GM23338 (cell line): ENCODE measurements around the gene PIAS4. TPM values are rescaled to one million over a fixed set of nuclear protein-coding genes. Genes with fewer than 3 reads are reported as not detected.

Source experiments
- ATAC-seq: fragments of 200-7000 bp; cut with Tn5 transposase; 3 replicates; pipeline ENCODE4 v1.9.1; 2020
- DNase-seq: peaks from one replicate; pipeline ENCODE4 v3.0.0-alpha.2; 2015; ENCODE audit warnings: low spot score
- H2AFZ ChIP-seq: fragments of 200-600 bp; sonication (generic); 2 replicates; pipeline ENCODE4 v1.8.0; 2016; ENCODE audit warnings: antibody characterized with exemption, mild to moderate bottlenecking, moderate library complexity
- H3F3A ChIP-seq: fragments of 200-600 bp; sonication (generic); replicated peaks from 2 replicates; pipeline ENCODE4 v1.8.0; 2017; ENCODE audit warnings: antibody characterized with exemption, mixed run types, low read depth
- H3K27ac ChIP-seq: fragments of 200-600 bp; sonication (generic); 2 replicates; pipeline ENCODE4 v1.6.1; 2016; ENCODE audit warnings: low read depth
- H3K27me3 ChIP-seq: fragments of 200-600 bp; sonication (generic); 2 replicates; pipeline ENCODE4 v1.8.0; 2016; ENCODE audit warnings: mild to moderate bottlenecking, mixed run types, moderate library complexity; ENCODE audit not compliant: insufficient read depth
- H3K36me3 ChIP-seq: fragments of 200-600 bp; sonication (generic); 2 replicates; pipeline ENCODE4 v1.8.0; 2016; ENCODE audit warnings: mild to moderate bottlenecking; ENCODE audit not compliant: insufficient read depth
- H3K4me1 ChIP-seq: fragments of 200-600 bp; sonication (generic); 2 replicates; pipeline ENCODE4 v1.8.0; 2016; ENCODE audit warnings: mild to moderate bottlenecking, moderate library complexity; ENCODE audit not compliant: insufficient read depth
- H3K4me2 ChIP-seq: fragments of 200-600 bp; sonication (generic); 2 replicates; pipeline ENCODE4 v1.7.1; 2017; ENCODE audit warnings: mixed run types
- H3K4me3 ChIP-seq: fragments of 200-600 bp; sonication (generic); 2 replicates; pipeline ENCODE4 v1.6.1; 2016; ENCODE audit warnings: mixed run types
- H3K79me2 ChIP-seq: fragments of 200-600 bp; sonication (generic); replicated peaks from 2 replicates; pipeline ENCODE4 v1.8.0; 2017; ENCODE audit warnings: mild to moderate bottlenecking; ENCODE audit not compliant: insufficient read depth
- H3K9me2 ChIP-seq: fragments of 200-600 bp; sonication (generic); 2 replicates; pipeline ENCODE4 v1.8.0; 2017; ENCODE audit not compliant: insufficient read depth
- H4K20me1 ChIP-seq: fragments of 200-600 bp; sonication (generic); replicated peaks from 2 replicates; pipeline ENCODE4 v1.8.0; 2017; ENCODE audit warnings: mild to moderate bottlenecking; ENCODE audit not compliant: insufficient read depth
- H3K27ac Mint-ChIP-seq: 2 replicates; pipeline ENCODE4 v1.8.0; 2020; ENCODE audit warnings: inconsistent platforms, mild to moderate bottlenecking, moderate library complexity, mixed read lengths
- H3K27me3 Mint-ChIP-seq: 3 replicates; pipeline ENCODE4 v1.8.0; 2022; ENCODE audit warnings: low read depth, mild to moderate bottlenecking, moderate library complexity, mixed read lengths, inconsistent platforms; ENCODE audit not compliant: insufficient read depth, poor library complexity
- H3K36me3 Mint-ChIP-seq: 3 replicates; pipeline ENCODE4 v1.8.0; 2021; ENCODE audit warnings: low read depth, mild to moderate bottlenecking, inconsistent platforms, moderate library complexity, mixed read lengths
- H3K4me1 Mint-ChIP-seq: 3 replicates; pipeline ENCODE4 v1.8.0; 2020; ENCODE audit warnings: mild to moderate bottlenecking, inconsistent platforms, mixed read lengths
- H3K4me3 Mint-ChIP-seq: 3 replicates; pipeline ENCODE4 v1.8.0; 2021; ENCODE audit warnings: moderate library complexity, mild to moderate bottlenecking, inconsistent platforms, mixed read lengths
- H3K9me3 Mint-ChIP-seq: 3 replicates; pipeline ENCODE4 v1.8.0; 2020; ENCODE audit warnings: moderate library complexity, mild to moderate bottlenecking, inconsistent platforms, mixed read lengths
- CREB1 ChIP-seq: fragments of 250-450 bp; sonication (Bioruptor Pico); IDR thresholded peaks from 2 replicates; pipeline ENCODE4 v1.5.0; 2020; ENCODE audit warnings: low read depth, mild to moderate bottlenecking, moderate library complexity
- EZH2 ChIP-seq: fragments of 200-600 bp; sonication (generic); IDR thresholded peaks from one replicate; pipeline ENCODE4 v1.8.0; 2017; ENCODE audit warnings: antibody characterized with exemption, mild to moderate bottlenecking, low read depth; ENCODE audit not compliant: unreplicated experiment
- EZH2phosphoT487 ChIP-seq: fragments of 200-600 bp; sonication (generic); IDR thresholded peaks from one replicate; pipeline ENCODE4 v1.8.1; 2018; ENCODE audit warnings: antibody characterized with exemption; ENCODE audit not compliant: unreplicated experiment
- NANOG ChIP-seq: IDR thresholded peaks from 2 replicates; pipeline ENCODE4 v1.6.1; 2016; ENCODE audit warnings: antibody characterized with exemption, borderline replicate concordance
- POLR2AphosphoS5 ChIP-seq: IDR thresholded peaks from 2 replicates; pipeline ENCODE4 v1.6.1; 2016; ENCODE audit warnings: antibody characterized with exemption, low read depth
- STAT1 ChIP-seq: IDR thresholded peaks from one replicate; pipeline ENCODE4 v1.6.1; 2016; ENCODE audit warnings: antibody characterized with exemption; ENCODE audit not compliant: unreplicated experiment
- ZNF114 ChIP-seq: fragments of 250-450 bp; sonication (Bioruptor Pico); IDR thresholded peaks from 2 replicates; pipeline ENCODE4 v1.5.0; 2020; ENCODE audit warnings: mild to moderate bottlenecking, moderate library complexity
- ZNF331 ChIP-seq: fragments of 250-450 bp; sonication (Bioruptor Pico); IDR thresholded peaks from 2 replicates; pipeline ENCODE4 v1.5.0; 2020; ENCODE audit warnings: low read depth, mild to moderate bottlenecking, moderate library complexity
- polyA plus RNA-seq: library from polyadenylated mRNA; unstranded; fragments of >200 nt; fragmentation: Nextera tagmentation; extraction: Ambion mirVana; gene quantifications from 2 replicates; pipeline ENCODE4 v1.2.1, GENCODE V29; 2016
- total RNA-seq: library from RNA; depleted of rRNA; stranded (reverse); fragments of >200 nt; shearing (Covaris generic); gene quantifications from 2 replicates; pipeline ENCODE4 v1.2.3, GENCODE V29; 2014
- TF ChIP-seq, protein P1 (sequence below): IDR thresholded peaks from 2 replicates; pipeline ENCODE4 v1.6.1; 2016; ENCODE audit warnings: antibody characterized with exemption
- TF ChIP-seq, protein P2 (sequence below): IDR thresholded peaks from one replicate; pipeline ENCODE4 v1.6.1; 2018; ENCODE audit warnings: antibody characterized with exemption; ENCODE audit not compliant: unreplicated experiment
- TF ChIP-seq, protein P3 (sequence below), 2 experiments: fragments of 200-600 bp in 1 of 2; sonication (generic) in 1 of 2; conservative IDR thresholded peaks; 2 replicates each; pipeline versions ENCODE4 v1.5.1 to v1.6.1; 2016 to 2017; ENCODE audit warnings: antibody characterized with exemption in 2 of 2, low read depth in 2 of 2, mild to moderate bottlenecking in 2 of 2, moderate library complexity in 1 of 2

Gene PIAS4
- total and polyA plus RNA-seq, 2 experiments from 2014 or later: 17.0 to 48.4 TPM

DNA sequence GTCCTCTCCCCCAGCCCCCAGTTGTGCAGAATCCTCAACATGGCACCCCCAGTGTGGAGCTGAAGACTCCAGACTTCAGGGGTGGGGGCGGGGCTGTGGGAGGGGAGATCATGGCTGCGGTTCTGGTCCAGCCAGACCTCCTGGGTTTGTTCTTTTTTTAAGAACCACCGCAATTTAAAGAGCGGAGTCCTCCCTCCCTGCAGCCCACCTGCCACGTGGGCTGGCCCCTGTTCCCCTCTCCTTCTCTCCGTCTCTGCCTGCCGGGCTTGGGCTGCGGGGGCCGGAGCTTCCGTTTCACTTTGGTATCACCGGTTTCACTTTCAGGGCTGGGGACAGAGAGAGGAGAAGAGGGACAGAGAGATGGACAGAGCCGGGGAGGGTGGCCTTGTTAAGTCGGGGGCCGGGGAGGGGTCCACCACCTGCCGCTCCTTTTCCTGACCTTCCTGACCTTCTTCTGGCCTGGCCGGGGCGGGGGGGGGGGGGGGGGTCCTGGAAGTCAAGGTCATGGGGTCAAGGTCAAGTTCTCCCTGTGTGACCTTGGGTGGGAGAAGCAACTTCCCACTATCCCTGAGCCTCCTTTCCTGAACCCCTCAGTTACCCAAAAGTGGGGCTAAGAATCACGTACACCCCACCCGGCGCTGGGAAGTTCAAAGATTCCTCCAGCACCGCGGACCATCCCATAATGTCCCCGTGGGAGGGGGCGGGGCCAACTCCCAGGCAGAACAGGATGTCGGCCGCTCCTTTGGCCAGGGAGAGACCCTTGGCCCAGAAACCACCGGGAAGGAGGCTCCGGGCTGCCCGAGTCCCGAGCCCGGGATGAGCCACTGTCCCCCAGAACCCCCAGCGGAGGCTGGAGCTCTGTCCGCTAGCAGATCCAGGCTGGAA, 70.5 kb downstream of the PIAS4 start (continued):
- TF ChIP-seq CREB1 (CRISPR knock-in tag): no peak
- no peak; the same call in 1 of the 2 replicates for TF ChIP-seq POLR2AphosphoS5
- TF ChIP-seq, protein P1, sequence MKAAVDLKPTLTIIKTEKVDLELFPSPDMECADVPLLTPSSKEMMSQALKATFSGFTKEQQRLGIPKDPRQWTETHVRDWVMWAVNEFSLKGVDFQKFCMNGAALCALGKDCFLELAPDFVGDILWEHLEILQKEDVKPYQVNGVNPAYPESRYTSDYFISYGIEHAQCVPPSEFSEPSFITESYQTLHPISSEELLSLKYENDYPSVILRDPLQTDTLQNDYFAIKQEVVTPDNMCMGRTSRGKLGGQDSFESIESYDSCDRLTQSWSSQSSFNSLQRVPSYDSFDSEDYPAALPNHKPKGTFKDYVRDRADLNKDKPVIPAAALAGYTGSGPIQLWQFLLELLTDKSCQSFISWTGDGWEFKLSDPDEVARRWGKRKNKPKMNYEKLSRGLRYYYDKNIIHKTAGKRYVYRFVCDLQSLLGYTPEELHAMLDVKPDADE: no peak
- TF ChIP-seq EZH2: no peak
- TF ChIP-seq, protein P2, sequence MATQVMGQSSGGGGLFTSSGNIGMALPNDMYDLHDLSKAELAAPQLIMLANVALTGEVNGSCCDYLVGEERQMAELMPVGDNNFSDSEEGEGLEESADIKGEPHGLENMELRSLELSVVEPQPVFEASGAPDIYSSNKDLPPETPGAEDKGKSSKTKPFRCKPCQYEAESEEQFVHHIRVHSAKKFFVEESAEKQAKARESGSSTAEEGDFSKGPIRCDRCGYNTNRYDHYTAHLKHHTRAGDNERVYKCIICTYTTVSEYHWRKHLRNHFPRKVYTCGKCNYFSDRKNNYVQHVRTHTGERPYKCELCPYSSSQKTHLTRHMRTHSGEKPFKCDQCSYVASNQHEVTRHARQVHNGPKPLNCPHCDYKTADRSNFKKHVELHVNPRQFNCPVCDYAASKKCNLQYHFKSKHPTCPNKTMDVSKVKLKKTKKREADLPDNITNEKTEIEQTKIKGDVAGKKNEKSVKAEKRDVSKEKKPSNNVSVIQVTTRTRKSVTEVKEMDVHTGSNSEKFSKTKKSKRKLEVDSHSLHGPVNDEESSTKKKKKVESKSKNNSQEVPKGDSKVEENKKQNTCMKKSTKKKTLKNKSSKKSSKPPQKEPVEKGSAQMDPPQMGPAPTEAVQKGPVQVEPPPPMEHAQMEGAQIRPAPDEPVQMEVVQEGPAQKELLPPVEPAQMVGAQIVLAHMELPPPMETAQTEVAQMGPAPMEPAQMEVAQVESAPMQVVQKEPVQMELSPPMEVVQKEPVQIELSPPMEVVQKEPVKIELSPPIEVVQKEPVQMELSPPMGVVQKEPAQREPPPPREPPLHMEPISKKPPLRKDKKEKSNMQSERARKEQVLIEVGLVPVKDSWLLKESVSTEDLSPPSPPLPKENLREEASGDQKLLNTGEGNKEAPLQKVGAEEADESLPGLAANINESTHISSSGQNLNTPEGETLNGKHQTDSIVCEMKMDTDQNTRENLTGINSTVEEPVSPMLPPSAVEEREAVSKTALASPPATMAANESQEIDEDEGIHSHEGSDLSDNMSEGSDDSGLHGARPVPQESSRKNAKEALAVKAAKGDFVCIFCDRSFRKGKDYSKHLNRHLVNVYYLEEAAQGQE: no peak
- TF ChIP-seq STAT1: no peak
- no peak for TF ChIP-seq NANOG
- no peak for TF ChIP-seq ZNF114 (CRISPR knock-in tag)

DNA sequence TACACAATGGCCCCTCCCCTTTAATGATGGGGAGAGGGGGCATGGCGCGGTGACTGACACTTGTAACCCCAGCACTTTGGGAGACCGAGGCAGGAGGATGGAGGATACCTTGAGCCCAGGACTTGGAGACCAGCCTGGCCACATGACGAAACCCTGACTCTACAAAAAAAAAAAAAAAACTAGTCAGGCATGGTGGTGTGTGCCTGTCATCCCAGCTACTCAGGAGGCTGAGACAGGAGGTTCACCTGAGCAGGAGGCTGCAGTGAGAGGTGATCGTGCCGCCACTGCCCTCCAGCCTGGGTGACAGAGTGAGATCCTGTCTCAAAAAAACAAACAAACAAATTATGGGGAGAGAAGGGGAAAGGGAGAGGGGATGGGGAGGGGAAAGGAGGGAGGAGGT, 72.9 kb downstream of the PIAS4 start:
- H3K4me3 ChIP-seq: no peak overlapping the region
- Mint-ChIP-seq H3K9me3 (no peaks in the 10 kb centered on the region), H3K27me3 (peaks cover 12% of the 10 kb centered on the region), H3K27ac (no peak overlapping the region), H3K36me3 (no peaks in the 10 kb centered on the region), H3K4me1 (peaks cover 13% of the 10 kb centered on the region), H3K4me3 (no peak overlapping the region)
- peaks cover 18% of the 10 kb centered on the region for H3K4me1 ChIP-seq
- no peak overlapping the region for H3K4me2 ChIP-seq
- H3K9me2 ChIP-seq: no peaks in the 10 kb centered on the region
- ATAC-seq (no peak), DNase-seq (no peak)
- H3K27ac ChIP-seq: no peak overlapping the region
- no peak overlapping the region for H2AFZ ChIP-seq
- H3F3A ChIP-seq: peaks cover 8% of the 10 kb centered on the region; the same call in 1 of the 2 replicates
- no peaks in the 10 kb centered on the region for H3K79me2 ChIP-seq
- no peaks in the 10 kb centered on the region for H4K20me1 ChIP-seq
- H3K27me3 ChIP-seq: no peaks in the 10 kb centered on the region
- H3K36me3 ChIP-seq: no peaks in the 10 kb centered on the region
- no peak for TF ChIP-seq EZH2phosphoT487
- TF ChIP-seq, protein P2: no peak
- TF ChIP-seq CREB1 (CRISPR knock-in tag): no peak
- TF ChIP-seq, protein P3, sequence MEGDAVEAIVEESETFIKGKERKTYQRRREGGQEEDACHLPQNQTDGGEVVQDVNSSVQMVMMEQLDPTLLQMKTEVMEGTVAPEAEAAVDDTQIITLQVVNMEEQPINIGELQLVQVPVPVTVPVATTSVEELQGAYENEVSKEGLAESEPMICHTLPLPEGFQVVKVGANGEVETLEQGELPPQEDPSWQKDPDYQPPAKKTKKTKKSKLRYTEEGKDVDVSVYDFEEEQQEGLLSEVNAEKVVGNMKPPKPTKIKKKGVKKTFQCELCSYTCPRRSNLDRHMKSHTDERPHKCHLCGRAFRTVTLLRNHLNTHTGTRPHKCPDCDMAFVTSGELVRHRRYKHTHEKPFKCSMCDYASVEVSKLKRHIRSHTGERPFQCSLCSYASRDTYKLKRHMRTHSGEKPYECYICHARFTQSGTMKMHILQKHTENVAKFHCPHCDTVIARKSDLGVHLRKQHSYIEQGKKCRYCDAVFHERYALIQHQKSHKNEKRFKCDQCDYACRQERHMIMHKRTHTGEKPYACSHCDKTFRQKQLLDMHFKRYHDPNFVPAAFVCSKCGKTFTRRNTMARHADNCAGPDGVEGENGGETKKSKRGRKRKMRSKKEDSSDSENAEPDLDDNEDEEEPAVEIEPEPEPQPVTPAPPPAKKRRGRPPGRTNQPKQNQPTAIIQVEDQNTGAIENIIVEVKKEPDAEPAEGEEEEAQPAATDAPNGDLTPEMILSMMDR (conservative IDR thresholded peaks at IDR 0.05; ENCODE audit: low read depth in 2 of 2): no peak
- TF ChIP-seq ZNF331: no peak
- TF ChIP-seq, protein P1: no peak
